GM19023 (cell line): ENCODE measurements around the gene LARGE1.
"Not testable (repeated sequence)": the region's sequence is repeated elsewhere in the genome, so short reads cannot be mapped to it uniquely, and the experiment has no call there.

Experiments
- ATAC-seq: cut with Tn5 transposase; IDR thresholded peaks from one replicate; pipeline ENCODE4 v1.9.1; 2021; ENCODE audit warnings: mild to moderate bottlenecking, moderate library complexity; ENCODE audit not compliant: unreplicated experiment

The LARGE1 gene

DNA sequence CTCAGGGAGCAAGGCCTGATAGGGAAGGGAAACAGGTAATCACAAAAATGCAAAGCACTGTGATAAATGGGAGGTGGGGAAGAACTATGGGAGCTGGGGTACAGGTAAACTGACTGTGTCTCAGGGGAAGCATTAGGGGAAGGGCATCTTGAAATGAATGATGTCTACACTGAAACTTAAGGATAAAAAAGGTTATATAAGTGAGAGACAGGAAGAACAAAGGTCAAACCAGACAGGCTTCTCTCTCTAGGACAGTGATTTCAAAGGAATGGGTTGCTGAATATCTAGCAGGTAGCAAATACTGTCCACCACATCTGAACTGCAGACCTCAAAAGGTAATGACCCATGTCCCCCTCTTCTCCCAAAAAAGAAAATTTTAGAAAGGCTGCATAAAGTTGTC lies 529.0 kb downstream of the LARGE1 start:
- ATAC-seq: no peak

DNA sequence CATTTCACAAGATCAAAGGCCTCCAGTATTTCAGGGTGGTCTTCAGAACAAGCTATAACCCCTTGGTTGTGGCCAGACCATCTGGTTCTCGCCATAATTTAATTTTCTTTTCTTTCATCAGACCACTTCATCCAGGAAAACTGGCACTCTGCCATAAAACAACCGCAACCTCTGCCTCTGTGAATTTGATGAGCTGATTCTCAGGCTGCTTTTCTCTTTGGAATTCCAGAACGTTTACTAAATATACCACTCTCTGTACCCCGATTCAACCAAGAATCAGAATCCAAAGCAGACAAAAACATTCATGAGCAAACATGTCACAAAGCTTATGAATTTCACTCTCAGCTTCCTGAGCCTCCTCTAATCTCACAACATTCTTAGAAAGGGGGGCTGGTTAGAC lies 530.3 kb downstream of the LARGE1 start:
- ATAC-seq: no peak

DNA sequence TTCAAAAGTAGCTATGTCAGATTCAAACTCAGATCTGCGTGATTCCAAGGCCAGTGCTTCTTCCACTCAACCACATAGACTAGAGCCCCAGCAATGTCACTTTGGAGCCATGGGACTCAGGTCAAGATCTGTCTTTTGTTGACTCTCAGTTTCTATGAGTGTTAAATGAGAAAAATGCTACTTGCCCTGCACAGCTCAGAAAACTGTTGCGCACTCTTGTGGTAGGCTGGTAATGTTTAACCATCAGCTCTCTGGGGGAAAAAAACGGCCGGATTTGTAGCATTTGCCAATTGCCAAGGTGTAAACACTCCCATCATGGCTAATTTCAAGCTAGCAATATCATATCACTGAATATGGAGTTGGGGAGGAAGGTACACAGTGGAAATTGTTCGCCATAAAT lies 534.0 kb downstream of the LARGE1 start:
- ATAC-seq: no peak

DNA sequence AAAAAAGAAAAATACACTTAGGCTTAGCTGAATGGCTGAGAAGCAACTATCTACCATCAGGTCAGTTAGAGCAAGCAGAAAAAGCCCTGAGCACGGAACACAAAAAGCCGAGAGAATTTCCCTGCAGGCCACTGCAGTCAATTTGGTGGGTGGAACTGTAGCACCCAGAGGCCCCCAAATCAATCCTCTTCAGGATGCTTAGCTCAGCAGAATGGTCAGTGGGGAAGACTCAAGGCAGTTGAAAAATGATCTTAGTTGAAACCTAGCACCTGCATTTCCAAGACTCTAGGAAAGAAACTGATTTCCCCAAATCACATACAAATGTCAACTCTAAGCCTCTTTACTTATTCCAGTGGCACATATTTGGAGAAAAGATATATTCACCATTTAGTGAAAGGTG lies 534.7 kb downstream of the LARGE1 start:
- no peak for ATAC-seq

DNA sequence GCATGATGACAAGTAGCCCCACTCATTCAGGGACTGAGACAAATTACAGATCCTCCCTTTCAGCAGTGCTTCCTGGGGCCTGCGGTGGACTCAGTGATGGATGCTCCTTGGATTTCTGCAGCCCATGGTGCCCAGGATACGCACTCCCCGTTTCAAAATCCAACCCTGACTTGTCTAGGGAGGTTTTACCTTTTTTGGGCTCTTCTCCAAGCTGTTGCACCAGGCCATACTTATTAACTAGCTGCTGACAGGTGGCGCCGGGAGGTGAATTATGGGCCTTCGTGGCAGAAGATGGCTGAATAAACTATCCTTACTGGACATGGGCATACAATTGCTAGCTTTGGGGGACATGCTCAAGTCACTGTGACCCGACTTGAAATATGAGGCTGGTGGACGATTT lies 537.8 kb downstream of the LARGE1 start:
- no peak for ATAC-seq

DNA sequence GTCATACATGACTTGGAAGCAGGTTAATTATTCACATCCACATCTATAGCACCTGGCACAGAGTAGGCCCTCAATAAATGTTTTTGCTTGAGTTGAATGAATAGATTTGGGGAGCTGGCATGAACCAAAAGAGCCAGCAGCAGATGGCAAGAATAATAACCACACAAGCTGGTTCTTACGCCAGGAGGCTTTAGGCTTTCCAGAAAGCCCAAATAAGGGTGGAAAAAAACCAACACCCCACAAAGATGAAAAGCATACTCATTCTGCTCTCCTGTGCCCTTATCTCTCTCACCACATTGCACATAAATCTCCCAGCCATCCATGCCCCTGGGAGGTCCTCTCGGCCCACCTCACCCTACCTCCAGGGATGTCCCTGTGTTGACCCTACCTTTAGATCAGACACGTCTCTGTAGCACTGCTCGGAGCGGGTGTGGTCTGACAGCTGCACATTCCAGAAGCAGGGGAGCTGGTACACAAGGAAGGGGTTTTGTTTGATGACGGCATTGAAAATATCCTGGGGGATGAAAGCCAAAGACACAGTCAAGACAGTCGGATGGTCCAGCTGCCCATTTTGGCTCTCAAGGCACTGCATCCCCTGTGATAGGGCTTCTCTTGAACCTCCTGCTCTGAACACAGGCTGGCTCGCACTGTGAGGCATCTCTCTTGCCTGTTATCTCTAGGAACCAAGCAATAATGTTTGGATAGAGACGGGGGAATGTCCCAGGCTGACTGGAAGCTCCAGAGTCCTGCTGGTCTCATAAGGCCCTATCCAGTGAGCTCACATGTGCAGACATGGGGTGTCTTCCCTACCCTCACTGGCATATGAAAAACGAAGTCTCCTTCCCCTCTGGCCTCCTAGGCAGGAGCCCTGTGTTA lies 538.5 kb downstream of the LARGE1 start:
- no peak for ATAC-seq

DNA sequence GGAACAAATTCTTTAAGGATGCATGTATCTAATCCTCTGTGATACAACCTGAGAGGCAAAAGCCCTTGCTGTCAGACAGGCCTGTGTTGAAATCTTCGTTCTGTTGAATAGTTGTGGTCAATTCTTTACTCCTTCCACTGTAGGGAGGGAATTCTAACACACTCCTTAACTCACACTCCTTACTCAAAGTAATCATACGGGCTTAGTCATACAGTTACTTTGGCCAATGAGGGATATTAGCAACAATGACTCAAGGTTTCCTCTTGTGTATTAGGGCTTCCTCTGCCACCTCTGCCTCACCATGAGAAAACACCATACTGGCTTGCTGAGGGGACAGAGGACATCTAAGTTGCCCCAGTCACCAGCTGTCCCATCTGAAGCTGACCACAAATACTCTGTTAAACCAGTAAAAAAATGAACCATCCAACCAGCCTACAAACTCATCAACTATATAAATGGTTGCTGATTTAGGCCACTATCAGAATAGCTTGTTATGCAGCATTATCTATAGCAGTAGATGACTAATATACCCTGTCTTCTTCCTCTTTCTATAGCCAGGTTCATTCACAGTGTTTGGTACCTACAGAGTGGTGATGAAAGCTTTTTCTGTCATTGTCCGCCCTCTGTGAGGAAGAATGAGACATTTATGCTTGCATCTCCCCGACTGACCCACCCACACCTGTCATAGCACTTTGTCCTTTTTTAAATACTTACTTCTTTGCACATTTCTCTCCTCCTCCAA lies 539.3 kb downstream of the LARGE1 start:
- ATAC-seq: no peak

DNA sequence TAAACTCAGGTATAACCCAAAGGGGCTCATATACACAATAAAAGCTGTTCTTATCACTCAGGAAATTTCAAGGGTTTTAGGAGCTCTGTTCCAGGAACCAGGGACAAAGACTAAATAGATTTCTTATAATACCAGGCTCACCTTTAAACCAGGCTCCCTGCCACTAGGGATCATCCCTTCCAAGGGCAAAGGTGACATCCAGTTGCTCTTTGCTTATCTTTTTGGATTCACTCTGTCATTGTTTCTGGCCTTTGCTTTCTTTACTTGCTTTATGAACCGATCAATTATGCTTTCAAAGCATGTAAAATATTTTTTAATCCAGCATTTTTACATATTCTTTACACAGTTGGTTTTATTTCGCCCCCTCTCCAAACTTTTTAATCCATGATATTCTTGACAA lies 540.4 kb downstream of the LARGE1 start:
- no peak for ATAC-seq

DNA sequence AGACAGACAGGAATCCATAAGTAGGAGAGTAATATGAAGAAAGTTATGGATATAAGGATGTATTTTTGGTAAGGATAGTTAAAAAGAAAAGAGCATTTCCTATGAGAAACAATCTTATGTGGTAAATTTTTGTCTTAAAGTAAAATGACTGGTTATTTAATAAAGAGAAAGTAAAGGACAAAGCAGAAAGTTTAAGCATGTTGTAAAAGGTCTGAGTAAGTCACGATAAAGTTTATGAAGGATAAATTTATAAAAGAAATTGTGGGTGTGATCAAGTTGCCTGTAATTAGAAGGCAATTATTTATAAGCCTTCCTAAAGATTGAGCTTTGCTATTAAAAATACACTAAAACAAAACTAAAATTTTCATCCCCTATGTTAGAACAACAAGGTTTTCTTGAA lies 547.4 kb downstream of the LARGE1 start:
- ATAC-seq: no peak

DNA sequence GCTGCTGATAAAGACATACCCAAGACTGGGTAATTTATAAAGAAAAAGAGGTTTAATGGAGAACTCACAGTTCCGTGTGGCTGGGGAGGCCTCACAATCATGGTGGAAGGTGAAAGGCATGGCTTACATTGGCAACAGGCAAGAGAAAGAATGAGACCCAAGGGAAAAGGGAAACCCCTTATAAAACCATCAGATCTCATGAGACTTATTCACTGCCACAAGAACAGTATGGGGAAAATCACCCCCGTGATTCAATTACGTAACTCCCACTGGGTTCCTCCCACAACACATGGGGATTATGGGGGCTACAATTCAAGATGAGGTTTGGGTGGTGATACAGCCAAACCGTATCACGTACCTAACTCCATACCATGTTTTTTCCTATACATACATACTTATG lies 557.0 kb downstream of the LARGE1 start:
- ATAC-seq: not testable (repeated sequence)

DNA sequence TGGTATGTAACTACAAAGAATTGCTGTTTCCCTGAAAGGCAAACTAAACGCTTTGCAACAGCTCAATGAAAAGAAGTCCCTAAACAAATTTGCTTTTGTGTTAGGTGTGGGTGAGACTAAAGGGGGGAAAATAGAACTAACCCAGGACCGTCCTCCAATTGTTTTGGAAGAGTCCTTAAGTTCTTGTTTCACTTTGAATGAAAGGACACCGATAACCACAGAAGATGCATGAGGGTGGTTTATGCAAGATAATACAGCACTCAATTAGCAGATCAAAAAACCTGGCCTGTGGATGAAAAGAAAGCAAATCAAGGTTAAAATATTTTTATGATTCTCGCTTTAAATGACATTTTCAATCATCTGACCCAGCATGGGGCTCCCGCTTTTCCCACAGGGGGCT lies 557.6 kb downstream of the LARGE1 start:
- no peak for ATAC-seq

DNA sequence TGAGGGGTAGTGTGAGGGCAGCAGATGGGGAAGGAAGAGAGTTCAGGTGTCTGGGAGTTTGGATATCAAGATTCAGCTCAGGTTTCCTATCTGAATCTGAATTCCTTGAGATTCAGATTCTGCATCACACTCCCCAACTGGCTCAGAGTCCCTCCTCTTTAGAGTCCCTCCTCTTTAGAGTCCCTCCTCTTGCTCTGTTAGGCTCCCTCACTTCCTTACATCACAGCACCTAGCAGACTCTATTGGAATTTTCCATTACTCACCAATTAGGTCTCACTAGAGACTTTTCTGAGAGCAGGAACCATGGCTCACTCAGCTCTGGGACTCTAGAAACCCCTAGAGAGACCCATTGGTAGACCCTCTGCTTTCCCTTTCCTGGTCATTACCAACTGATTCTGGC lies 558.7 kb downstream of the LARGE1 start:
- ATAC-seq: no peak

DNA sequence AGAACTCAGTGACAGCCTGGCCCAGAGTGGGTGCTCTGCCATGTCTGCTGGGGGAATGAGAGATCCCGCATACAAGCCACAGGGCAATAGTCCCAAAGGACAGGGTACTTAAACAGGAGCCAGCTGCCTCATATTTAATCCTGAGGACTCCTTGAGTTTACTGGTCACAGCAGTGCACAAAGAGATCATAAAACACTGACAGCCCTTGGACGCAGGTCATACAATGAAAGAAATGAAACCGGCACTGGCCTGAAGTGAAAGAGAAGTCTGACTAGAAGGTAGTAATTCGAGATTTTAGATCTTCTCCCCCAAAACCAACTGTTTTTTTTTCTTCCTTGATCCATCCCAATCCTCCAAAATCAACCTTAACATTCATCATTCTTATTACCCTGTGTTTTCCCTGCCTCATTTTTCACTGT lies 562.3 kb downstream of the LARGE1 start:
- no peak for ATAC-seq

DNA sequence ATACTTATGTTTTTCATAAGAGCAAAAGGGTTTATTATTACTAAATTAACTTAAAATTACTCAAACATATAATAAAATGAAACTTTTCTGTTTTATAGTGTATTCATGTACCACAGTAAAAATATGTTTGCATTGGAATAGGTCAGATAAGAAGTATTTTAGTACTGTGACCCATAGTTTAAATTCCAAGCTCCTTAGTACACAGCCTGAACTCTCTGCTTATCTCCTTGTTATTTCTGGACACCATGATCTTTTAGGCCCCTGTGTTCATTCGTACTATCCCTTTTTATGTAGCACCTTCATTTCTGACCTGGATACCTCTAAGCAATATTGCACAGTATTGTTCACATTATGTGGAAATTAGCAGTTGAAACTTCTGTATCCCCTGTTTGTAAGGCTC lies 565.3 kb downstream of the LARGE1 start:
- no peak for ATAC-seq

DNA sequence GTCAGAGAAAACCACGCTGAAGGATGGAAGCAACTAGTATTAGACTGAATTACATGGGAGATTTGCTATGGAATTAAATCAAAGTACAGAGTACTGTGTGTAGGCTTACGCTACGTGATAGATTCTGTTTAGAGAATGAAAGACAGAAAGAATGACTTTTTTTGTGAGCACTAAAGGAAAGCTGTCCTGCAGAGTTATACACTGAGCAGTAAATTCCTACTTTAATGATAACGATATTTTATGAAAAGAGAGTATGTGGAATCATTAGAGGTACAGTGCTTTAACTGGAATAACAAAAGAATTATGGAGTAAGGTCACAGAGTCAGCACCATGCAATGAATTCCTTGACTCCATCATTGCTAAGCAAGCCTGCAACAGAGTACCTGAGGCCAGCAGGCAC lies 566.8 kb downstream of the LARGE1 start:
- no peak for ATAC-seq

DNA sequence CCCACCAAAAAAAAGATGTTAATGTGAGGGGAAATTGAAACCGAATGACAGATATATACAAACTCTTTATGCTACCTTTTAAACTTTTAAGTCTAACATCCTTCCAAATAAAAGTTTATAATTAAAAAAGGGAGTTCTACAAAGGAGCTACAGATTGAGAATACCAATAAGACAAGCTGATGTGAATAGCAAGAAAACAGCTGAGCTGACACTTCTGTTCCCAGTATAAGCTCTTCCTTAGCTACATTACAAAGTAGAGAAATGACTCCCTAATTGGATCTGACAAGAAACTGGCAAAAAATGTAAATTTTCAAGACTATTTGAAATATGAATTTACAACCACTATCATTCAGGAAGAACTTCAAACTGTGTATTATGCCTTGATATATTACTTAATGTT lies 567.5 kb downstream of the LARGE1 start:
- ATAC-seq: no peak

DNA sequence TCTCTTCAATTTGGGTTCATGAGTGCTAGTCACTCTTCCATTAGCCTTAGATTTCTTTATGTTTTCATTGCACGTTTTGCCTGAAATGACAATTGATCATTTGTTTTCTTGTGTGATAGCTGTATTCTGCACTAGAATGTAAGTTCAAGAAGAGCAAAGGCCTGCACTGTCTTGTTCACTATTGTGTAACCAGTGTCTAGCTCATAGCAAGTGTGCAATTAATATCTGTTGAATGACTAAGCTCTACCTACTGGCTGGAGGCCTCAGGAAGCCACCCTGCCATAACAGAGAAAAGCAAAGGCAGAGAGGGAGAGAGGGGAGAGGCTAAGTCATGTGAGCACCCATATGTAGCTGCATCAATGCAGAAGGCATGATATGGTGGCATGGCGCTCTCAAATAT lies 569.3 kb downstream of the LARGE1 start:
- ATAC-seq: no peak

DNA sequence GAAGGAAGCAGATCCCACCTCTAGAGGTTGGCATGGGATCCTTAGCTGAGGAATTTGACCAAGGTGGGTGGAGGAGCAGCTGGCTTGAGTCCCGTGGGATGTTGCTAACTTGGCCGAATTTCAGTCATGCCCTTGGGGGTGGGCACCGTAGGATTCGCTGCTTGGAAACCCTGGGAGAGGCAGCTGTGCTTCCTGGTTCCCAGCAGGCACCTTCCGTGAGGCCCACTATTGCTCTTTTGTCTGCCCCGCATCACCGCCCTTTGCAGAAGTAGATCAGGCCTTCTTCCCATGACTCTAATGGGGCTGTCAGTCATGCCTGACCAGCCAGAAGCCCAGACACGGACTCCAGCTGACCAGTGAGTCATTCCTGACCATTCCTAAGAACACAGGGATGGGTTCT lies 569.8 kb downstream of the LARGE1 start:
- ATAC-seq: no peak

DNA sequence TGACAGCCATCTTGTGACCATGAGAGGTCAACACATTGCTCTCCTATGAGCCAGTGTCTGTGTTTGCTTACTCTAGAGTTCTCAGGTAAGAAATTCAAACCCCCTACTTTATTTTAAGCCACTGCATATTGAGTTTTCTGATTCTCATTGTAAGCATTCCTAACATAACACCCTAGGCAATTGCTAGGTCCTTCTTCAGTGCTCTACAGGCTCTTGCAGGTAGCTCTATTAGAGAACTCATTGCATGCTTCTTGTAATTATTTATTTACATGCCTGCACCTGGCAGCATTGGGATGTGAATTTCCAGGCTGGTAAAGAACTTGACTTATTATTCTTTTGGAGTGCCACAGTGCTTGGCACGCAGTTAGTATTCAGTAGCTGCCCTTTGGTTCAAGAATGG lies 573.3 kb downstream of the LARGE1 start:
- ATAC-seq: no peak

DNA sequence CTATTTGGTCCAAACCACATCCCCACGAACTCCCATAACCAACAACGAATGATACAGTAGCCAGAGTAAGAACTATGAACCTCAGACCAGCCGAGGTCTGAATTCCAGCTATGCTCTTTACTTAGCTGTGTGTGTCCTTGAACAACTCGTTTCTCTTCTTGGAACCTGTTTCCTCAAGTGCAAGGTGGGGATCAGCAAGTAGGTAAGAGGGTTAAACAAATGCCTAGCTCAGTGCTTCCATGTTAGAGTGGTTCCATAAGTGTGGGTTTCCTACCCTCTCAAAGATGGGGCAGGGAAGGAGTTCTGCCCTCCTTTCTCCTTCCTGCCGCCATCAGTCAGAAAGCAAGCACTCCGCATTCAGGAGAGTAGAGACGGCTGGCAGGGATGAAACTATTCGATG lies 578.7 kb downstream of the LARGE1 start:
- ATAC-seq: no peak

DNA sequence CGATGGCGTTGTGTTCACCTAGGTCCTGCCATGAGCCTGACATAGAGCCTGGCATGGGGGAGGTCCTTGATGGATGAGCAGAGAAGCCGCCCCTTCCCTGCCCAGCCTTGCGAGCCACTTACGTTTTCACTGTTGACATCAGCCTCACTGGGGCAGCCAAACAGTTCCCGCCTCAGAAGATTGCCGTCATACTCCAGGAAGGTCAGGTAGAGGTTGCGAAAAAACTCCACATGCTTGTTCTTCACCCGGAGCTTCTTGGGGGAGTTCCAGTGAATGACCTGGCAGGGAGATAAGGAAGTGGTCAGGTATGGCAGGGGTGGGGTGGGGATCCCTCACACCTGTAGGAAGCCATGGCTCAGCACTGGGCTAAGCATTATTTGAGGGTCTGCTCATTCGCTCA lies 582.8 kb downstream of the LARGE1 start:
- ATAC-seq: no peak

DNA sequence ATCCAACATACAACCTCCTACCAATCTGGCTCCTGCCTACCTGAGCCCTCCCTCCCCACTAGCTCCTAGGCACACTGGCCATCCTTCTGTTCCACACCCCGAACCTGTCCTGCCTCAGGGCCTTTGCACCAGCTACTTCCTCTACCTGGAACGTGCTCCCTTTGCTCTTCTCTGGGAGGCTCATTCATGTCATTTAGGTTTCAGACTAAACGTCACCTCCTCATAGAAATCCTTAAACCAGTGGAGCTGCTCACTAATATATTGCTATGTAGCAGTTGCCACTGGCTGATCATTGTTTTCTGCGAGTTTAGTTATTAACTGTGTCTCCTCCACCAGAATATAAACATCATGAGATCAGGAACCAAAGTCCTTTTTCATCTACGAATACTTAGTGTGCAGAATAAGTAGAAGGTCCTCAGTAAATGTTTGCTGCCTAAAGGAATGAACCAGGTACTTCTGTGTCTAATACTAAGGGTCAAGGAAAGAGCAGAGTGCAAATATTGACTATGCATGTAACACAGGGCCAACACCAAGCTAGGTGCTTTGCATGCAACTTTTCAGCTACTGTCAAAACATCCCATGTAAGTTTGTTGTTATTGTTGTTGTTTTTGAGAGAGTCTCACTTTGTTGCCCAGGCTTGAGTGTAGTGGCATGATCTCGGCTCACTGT lies 584.5 kb downstream of the LARGE1 start:
- ATAC-seq: no peak
